HG02943 (cell line): Measurements from ENCODE around the gene PIGT.

Source experiments
- ATAC-seq: cut with Tn5 transposase; IDR thresholded peaks from one replicate; pipeline ENCODE4 v1.9.1; 2021; ENCODE audit warnings: mild to moderate bottlenecking, low read depth, moderate library complexity; ENCODE audit not compliant: unreplicated experiment

PIGT gene

GRCh38 chr20:45415822-45416637 is at the start of gene PIGT:
PIGT (plus strand) TSS chr20:45416141; CDS start chr20:45416157, 16 bp downstream.
- peak; percentile 69 for ATAC-seq

- ATAC-seq = no peak
Measured at GRCh38 chr20:45366192-45366591, 49.7 kb upstream of the PIGT start.

- ATAC-seq = no peak
Measured at GRCh38 chr20:45366631-45367030, 49.3 kb upstream of the PIGT start.

- no peak for ATAC-seq
Measured at GRCh38 chr20:45367126-45367525, 48.8 kb upstream of the PIGT start.

- ATAC-seq = peak; percentile 80
Measured at GRCh38 chr20:45368221-45368980, 47.5 kb upstream of the PIGT start.

- no peak for ATAC-seq
Measured at GRCh38 chr20:45370571-45371160, 45.3 kb upstream of the PIGT start.

GRCh38 chr20:45372241-45372640 is 43.7 kb upstream of the PIGT start:
- no peak for ATAC-seq

GRCh38 chr20:45372646-45373352 is 43.1 kb upstream of the PIGT start:
- ATAC-seq = no peak

GRCh38 chr20:45373353-45374100 is 42.4 kb upstream of the PIGT start:
- ATAC-seq = peak; percentile 76

GRCh38 chr20:45374101-45374467 is 41.9 kb upstream of the PIGT start:
- no peak for ATAC-seq

- no peak for ATAC-seq
Measured at GRCh38 chr20:45374966-45375365, 41.0 kb upstream of the PIGT start.

- ATAC-seq = no peak
Measured at GRCh38 chr20:45377269-45377668, 38.7 kb upstream of the PIGT start.

GRCh38 chr20:45378191-45378590 is 37.8 kb upstream of the PIGT start, which contains the start of gene TP53TG5:
TP53TG5 (minus strand) TSS chr20:45378325; CDS start chr20:45378236, 89 bp downstream.
- no peak for ATAC-seq

GRCh38 chr20:45387274-45387673 is 28.7 kb upstream of the PIGT start:
- no peak for ATAC-seq

GRCh38 chr20:45390931-45391330 is 25.0 kb upstream of the PIGT start:
- no peak for ATAC-seq

- ATAC-seq = no peak
Measured at GRCh38 chr20:45391559-45391958, 24.4 kb upstream of the PIGT start.

GRCh38 chr20:45392733-45393132 is 23.2 kb upstream of the PIGT start:
- no peak for ATAC-seq

- ATAC-seq = no peak
Measured at GRCh38 chr20:45394221-45395113, 21.5 kb upstream of the PIGT start.

- no peak for ATAC-seq
Measured at GRCh38 chr20:45395114-45395415, 20.9 kb upstream of the PIGT start.
